HuH-7.5 (cell line): ENCODE results near the gene PPP1CC.
A peak's percentile ranks its signal among the peaks of the same experiment; 100 is the strongest.
"Not testable (repeated sequence)": the region's sequence is repeated elsewhere in the genome, so short reads cannot be mapped to it uniquely, and the experiment has no call there.

Experiments used
- DNase-seq: peaks from one replicate; pipeline ENCODE4 v3.0.0; 2011; ENCODE audit warnings: low spot score

The PPP1CC gene

DNA sequence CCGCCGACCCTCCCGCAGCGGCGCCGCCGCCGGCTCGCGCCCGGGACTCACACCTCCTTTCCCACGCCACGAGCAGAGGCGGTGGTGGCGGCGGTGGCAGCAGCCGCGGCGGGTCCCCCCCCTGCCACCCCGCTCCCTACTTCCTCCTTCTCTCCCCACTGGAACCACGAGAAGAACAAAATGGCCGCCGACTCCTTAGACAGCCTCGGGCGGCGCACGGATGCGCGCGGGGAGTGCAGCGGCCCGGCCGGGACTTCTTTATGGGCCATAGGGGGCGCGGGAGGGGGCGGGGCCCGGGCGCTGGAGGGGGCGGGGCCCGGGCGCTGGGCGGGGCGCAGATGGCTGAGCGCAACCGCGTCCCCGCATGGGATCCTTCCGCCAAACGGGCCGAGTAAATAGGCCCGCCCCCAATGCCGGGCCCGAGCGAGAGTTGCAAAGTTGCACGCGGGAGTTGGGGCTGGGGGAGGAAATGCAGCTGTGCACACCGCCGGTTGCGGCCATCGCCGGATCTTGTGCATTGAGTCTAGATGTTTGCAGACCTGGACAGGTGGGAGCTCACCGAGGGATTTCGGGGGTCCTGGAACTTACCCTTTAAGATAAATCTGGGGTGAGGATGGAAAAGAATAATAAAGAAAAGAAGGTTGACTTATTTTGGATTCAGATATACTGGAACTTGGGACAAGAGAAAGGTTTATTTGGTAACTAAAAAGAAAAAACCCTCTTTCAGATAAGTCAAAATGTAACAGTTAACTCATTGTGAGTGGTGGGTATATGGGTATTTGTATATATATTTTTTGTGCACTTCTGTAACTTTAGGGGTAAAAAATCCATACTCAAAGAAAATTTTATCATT lies at the start of gene PPP1CC:
PPP1CC (minus strand) TSS at position 174 of the 853 bp plus-strand sequence. CDS start 184 bp downstream, outside the sequence.
- DNase-seq, result peak; percentile 75

DNA sequence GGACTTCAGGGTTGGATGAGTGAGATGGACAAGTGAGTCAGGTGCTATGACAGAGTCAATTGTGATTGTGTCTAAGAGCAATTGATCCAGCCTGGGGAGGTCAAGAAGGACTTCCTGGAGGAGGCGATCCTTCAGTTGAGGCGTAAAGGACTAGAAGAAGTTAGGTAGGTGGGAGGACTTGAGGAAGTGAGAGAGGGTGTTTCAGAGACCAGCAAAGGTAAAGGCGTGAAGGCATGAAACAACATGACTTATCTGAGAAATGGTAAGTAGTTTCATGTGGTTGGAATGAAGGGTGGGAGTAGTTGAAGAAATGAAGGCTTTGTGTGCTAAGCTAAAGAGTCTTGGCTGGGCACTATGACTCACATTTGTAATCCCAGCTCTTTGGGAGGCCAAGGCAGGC lies 48.9 kb upstream of the PPP1CC start:
- DNase-seq, result no peak

DNA sequence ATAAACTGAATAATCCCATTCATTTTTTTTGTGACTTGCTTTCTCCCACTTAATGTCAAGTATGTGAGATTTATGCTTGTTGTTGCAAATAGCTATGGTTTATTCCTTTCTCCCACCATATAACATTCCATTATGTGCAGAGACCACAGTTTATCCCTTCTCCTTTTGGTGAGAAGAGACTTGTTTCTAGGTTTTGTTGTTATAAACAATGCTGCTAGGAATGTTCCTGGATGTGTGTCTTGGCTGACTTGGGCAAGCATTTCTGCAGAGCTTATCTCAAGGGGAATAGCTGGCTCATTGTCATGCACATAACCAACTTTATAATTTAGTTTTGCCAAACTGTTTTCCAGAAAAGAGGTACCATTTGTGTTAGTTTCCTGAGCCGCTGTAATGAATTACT lies 47.6 kb upstream of the PPP1CC start:
- no peak for DNase-seq

DNA sequence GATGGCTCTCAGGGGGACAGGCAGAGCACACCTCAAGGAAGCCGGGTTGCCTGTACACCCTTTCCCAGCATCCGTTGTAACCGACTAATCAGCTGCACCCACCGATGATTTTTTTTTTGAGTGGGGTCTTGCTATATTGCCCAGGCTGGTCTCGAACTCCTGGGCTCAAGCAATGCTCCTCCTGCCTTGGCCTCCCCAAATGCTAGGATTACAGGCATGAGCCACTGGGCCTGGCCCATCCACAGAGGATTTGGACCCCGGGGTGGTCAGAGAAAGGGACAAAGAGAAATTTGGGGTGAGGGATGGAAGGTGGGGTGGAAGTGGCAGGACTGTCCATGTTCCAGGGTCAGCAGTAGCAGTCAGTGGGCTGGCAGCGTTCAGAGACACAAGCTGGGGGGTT lies 43.3 kb upstream of the PPP1CC start:
- DNase-seq, result no peak

DNA sequence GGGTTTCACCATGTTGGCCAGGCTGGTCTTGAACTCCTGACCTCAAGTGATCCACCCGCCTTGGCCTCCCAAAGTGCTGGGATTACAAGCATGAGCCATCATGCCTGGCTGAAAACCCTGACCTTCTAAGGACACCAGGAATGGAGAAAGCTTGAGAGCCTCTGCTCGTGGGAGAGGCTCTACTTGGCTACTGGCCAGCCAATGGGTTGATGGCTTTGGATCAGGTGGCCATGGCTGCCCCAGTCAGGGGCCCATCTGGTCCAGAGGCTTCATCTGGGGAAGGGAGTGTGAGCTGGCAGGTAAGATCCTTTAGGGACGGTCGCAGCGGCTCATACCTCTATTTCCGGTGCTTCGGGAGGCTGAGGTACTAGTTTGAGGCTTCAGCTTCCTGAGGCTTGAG lies 42.5 kb upstream of the PPP1CC start:
- no peak for DNase-seq

DNA sequence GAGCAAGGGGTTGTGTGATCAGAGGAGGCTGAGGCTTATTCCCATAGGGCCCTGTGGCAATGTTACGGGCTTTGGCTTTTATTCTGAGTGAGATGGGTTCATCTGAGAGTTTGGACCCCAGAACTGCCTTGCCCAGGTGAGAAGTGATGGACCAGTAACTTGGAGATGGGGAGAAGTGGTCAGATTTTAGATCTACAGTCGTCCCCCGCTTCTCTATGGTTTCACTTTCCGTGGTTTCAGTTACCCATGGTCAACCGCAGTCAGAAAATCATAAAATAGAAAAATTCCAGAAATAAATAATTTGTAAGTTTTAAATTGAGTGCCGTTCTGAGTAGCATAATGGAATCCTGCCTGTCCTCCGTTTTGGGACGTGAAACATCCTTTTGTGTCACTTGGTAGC lies 40.2 kb upstream of the PPP1CC start:
- DNase-seq, result no peak

DNA sequence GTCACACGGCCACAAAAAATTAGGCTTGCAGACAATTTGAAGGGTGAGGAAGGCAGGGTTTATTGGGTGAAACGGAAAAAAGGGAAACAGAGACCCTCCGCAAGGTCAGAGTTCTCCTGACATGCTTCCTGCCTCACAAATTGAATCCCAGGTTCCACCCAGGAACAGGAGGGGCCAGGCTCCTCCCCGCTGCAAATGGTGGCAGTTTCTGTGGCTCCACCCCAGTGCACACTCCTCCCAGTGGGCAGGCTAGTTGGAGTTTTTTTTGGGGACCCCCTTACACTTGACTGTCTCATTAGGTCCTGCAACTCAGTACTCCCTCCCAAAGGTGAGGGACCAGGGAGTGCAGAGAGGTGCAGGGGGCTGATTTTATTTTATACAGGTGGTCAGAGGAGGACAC lies 39.4 kb upstream of the PPP1CC start:
- DNase-seq, result no peak

DNA sequence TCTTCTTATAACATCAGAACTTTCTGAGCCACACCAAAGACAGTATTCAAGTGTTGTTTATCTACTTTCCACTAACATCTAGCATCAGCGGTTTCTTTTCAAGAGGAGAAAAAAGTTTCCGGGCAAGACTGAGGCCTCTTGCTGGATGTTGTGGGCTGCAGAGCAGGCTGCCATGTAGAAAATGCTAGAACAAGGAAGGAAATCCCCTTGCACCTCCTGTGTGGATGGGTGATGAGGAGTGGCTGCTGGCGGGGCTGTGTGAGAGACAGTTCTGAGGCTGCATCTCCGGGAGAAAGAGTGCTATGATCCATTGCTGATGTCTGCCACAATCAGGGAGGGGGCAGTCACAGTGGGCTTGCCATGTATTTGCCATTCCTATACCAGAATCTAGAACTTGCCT lies 37.8 kb upstream of the PPP1CC start:
- DNase-seq, result no peak

DNA sequence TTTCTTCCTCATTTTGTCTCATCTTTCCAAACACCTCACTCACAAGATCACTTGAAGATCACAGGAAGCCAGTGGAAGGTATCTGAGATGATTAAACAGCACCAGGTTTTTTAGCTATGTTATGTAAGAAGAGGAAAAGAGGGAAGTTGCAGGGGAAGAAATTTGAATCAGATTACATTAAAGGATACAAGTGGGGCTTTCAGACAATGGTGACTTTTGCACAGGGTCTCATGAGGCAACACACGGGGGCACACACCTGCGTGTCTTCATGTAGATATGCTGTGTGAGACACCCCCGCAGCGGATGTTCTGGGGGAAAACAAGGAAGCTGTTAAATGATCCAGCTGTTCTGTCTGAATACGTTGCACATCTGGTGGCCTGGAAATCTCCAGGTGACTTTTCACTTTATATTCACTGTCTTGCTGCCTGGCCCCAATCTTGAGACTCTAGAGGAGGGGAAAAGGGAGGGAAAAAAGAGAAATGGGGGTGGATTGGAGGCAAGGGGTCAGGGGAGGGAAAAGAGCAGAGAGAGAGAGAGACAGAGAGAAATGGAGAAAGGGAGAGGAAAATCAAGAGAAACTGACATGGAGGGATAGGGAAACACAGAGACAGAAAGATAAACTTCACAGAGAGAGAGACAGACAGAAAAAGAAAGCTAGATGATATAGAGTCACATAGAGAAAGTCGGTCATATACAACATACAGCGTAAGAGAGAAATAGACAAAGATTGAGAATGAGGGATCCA lies 36.3 kb upstream of the PPP1CC start:
- no peak for DNase-seq

DNA sequence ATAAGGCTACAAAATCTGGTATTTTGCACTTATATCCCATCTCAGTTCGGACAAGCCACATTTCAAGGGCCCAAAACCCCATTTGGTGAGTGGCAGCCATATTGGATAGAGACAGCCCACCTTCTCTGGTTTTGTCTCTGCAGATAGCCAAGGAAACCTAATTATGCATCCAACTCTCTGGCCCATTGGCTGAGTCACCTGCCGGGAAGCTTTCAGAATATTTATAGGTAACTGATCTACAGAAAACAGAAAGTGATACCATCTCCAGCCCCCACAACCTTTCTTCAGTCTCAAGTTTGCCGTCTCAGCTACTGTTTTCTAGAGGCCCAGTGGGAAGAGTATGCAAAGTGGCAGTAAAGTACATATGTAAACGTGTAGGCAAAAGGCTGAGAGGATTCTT lies 33.7 kb upstream of the PPP1CC start:
- DNase-seq, result no peak

DNA sequence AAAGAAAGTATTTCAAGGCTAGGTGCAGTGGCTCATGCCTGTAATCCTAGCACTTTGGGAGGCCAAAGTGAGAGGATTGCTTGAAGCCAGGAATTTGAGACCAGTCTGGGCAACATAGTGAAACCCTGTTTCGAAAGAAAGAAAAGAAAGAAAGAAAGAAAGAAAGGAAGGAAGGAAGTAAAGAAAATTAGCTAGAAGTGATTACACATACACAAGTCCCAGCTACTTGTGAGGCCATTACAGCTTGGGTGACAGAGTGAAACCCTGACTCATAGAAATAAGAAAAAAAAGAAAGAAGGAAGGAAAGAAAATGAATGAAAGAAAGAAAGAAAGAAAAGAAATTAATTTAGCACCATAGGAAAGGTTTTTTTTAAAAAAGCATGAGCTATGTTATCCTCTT lies 33.3 kb upstream of the PPP1CC start:
- DNase-seq, result no peak

DNA sequence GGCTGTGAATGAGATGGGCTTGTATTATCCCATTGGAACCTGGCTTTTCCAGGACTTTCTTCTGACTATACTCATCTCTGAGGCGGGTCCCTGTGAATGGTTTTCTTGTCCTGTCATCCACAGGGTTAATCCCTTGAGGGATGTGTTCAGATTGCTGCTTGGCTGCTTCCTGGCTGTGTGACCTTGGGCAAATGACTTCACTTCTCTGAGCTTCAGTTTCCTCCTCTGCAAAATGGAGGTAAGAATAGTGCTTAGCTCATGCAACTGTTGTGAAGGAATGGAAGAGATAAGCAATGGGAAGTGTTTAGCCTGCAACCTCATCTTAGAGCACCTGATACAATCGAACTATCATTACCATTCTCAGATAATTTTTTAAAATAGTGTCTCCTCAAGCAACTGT lies 32.1 kb upstream of the PPP1CC start:
- DNase-seq, result no peak

DNA sequence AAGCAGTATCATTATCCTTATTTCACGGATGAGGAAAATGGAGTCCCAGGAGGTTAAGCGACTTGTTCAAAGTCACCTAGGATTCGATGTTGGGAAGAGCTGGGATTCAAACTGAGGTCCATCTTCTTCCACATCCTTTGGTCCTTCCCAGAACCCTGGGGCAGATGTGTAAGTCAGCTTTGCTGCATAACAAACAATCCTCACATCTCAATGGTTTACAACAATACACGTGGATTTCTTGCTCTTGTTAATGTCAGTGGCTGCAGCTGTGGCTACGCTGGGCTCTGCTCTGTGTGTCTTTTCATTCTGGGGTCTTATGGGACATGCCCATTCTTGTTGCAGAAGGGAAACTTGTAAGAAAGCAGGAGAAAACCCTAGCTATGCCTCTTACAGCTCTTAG lies 26.3 kb upstream of the PPP1CC start:
- no peak for DNase-seq

DNA sequence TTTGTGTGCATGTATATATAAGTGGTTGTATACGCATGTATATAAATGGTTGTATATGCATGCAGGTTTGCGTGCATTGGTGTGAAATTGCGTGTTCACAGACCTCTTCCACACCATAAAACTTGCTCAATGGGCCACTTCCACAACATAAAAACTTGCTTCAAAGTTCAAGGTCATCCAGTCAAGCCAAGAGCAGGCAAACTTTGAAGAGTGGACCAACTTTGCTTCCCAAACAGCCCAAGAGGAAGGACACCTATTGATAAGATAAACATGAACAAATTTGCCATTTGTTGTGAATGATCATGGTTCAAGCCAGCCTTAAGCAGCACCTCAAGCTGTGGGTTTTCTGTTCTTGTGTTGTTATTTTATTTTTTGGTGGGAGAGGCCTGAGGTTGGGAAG lies 25.2 kb upstream of the PPP1CC start:
- no peak for DNase-seq

DNA sequence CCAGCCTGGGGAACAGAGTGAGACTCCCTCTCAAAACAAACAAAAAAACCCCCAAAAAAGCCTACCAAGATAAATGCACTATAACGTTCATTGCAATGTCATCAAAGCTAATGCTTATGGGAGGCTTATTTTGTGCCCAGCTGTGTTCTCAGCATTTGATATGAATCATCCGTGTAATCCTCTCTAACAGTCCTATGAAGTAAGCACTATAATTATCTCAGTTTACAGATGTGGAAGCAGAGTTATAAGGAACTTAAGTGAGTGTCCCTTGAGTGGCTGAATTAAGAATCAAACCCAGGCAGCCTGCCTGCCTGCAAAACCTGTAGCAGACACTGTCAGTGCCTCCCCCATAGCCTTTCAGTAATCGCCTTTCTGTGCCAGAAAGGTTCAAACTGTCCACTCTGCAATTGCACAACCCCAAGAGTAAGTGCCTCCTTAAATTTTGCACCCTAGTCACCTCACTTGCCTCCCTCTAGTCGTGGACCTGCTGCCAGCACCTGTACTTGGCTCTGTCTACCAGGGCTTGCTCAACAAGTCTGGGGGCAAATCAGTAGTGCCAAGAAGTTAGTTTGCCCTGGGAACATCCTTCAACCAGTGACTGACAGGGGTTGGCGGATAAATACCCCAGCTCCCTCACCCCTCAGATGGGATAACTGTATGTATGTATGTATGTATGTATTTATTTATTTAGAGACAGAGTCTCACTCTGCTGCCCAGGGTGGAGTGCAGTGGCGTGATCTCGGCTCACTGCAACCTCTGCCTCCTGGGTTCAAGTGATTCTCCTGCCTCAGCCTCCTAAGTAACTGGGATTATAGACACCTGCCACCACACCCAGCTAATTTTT lies 23.8 kb upstream of the PPP1CC start:
- DNase-seq, result no peak

DNA sequence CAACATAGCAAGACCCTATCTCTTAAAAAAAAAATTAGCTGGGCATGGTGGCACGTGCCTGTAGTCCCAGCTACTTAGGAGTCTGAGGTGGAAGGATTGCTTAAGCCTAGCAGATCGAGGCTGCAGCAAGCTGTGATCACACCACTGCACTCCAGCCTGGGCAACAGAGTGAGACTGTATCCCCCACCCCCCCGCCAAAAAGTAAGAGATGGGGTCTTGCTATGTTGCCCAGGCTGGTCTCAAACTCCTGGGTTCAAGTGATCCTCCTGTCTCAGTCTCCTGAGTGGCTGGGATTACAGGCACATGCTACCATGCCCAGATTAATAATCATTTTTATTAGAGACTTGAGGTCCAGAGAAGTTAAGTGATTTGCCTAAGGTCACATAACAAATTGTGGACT lies 22.9 kb upstream of the PPP1CC start:
- not testable (repeated sequence) for DNase-seq

DNA sequence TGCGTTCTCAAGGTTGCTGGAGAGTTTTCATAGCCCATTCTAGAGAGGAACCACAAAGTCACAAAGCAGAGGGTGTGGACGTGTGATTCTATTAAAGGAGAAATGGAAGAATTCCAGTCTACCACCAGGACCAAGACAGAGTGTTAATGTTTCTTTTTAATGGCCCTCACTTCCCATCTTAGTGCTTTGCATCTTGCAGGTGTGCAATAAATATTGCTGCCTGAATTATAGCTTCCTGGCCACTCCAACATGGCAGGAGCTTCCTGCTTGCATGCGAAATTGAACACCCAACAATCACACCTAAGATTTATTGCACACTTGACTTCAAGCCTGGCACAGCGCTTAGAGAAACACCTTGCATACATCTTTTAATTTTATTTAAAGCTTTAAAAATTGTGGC lies 22.4 kb upstream of the PPP1CC start:
- no peak for DNase-seq

DNA sequence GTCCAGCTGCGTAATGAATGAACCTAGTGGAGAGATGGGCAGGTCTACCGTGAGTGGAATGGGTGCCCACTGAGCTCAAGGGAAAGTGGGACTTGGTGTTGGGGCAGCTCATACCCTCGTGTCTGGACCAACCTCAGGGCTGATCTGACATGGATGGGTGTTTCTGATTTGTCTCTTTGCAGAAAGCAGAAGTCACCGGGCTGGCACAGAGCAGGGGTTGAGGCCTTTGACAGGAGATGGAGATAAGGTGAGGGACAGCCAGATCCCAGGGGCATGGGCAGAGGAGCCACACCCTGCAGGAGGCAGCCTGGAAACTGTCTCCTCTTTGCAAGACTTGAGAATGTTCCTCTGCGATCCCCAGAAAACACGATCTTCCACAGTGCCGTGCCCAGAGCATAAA lies 20.9 kb upstream of the PPP1CC start:
- DNase-seq, result no peak

DNA sequence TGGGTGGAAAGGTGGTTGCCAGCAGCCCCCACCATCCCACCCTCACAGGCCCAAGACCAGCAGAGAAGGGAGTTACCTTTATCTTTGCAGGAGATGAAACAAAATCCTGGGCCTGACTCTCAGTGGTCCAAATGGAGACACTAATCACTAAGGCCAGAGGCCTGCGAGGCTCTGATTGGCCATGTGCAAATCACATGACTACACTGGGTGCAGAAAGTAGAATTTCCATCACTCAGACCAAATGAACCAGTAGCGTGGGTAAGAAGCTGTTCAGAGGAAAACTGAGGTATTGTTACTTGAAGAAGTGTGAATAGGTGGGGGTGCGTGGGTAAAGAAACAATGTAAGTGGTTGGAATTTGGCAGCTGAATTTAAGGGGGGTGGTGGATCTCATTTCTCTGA lies 20.2 kb upstream of the PPP1CC start:
- no peak for DNase-seq

DNA sequence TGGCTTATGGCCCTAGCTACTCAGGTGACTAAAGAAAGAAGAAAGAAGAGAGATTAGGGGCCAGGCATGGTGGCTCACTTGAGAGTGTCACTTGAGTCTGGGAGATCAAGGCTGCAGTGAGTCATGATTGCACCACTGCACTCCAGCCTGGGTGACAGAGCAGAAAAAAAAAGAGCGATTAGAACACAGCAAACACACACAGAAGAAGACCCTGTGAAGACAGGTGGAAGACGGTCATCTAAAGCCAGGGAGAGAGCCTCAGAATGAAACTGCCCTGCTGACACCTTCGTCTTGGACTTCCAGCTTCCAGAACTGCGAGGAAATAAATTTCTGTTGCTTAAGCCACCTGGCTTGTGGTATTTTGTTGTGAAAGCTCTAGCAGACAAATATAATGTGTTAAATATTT lies 17.5 kb upstream of the PPP1CC start:
- no peak for DNase-seq

DNA sequence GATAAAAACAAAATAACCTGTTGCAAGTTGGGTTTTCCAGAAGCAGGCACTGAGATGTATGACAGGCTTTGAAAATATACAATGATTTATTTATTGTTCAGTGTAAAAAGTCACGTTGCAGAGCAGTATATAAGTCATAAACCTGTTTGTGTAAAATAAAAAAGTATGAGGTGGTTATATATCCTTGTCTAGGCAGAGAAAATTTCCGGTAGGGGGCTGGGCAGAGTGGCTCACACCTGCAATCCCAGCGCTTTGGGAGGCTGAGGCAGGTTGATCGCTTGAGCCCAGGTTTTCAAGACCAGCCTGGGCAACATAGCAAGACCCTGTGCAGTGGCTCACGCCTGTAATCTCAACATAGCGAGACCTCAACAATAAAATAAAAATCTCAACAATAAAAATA lies 16.2 kb upstream of the PPP1CC start:
- DNase-seq, result no peak

DNA sequence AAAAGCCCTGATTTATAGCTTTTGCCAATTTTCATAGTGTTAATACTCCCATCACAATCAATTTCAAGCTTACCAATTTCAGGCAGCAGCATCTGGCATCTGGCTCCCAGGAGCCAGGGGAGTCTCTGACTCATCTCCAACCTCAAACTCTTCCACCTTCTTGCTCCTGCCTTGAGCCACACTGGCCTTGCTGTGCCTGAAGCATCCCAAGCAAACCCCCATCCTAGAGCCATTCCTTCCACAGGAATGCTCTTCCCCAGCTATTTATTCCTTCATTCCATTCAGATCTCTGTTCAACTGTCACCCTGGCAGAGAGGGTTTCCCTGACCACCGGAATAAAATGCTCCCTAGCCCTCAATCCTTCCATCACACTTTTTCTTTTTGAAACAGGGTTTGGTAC lies 13.9 kb upstream of the PPP1CC start:
- DNase-seq, result no peak
